CD4-positive, alpha-beta memory T cell (primary cell): ENCODE results near the gene MEGF11. TPM values are rescaled to one million over a fixed set of nuclear protein-coding genes. Genes with fewer than 3 reads are reported as not detected.

ENCODE experiments used
- CTCF ChIA-PET: fragments of 350-600 bp; sonication (Branson Sonifier 250); formaldehyde crosslinking; loops from one replicate; lab custom pipeline; 2021; ENCODE audit warnings: inconsistent platforms; ENCODE audit not compliant: partially characterized antibody; lab: Charles Lee
- POLR2A ChIA-PET: fragments of 350-600 bp; sonication (Branson Sonifier 250); formaldehyde crosslinking; loops from one replicate; lab custom pipeline; 2021; ENCODE audit not compliant: partially characterized antibody; lab: Charles Lee
- DNase-seq, 5 donors: peaks; one replicate each; pipeline versions ENCODE4 v3.0.0 to v3.0.0-alpha.2; 2020 to 2022; ENCODE audit warnings: mixed read lengths in 1 of 5
- H3K27ac ChIP-seq: one replicate; pipeline ENCODE4 v1.7.0; 2013; ENCODE audit warnings: low read depth, low read length
- H3K27me3 ChIP-seq: 2 replicates; pipeline ENCODE4 v1.7.0; 2013; ENCODE audit warnings: mild to moderate bottlenecking, low read length, moderate library complexity; ENCODE audit not compliant: insufficient read depth
- H3K36me3 ChIP-seq: 2 replicates; pipeline ENCODE4 v1.7.0; 2013; ENCODE audit warnings: mild to moderate bottlenecking, low read length, moderate library complexity; ENCODE audit not compliant: insufficient read depth
- H3K4me1 ChIP-seq: 2 replicates; pipeline ENCODE4 v1.7.0; 2013; ENCODE audit warnings: mild to moderate bottlenecking, low read length, moderate library complexity; ENCODE audit not compliant: insufficient read depth
- H3K4me3 ChIP-seq, 2 donors: one replicate each; pipeline ENCODE4 v1.7.0; 2013; ENCODE audit warnings: low read length in 2 of 2, mild to moderate bottlenecking in 1 of 2
- H3K9me3 ChIP-seq, 2 donors: one replicate each; pipeline ENCODE4 v1.7.0; 2013; ENCODE audit warnings: low read length in 2 of 2, control low read depth in 1 of 2; ENCODE audit not compliant: control insufficient read depth in 1 of 2
- H3K27ac Mint-ChIP-seq, 7 donors: one replicate each; pipeline ENCODE4 v1.8.0; 2020 to 2021; ENCODE audit warnings: mixed read lengths in 7 of 7, mild to moderate bottlenecking in 6 of 7, inconsistent platforms in 3 of 7, moderate library complexity in 3 of 7
- H3K27me3 Mint-ChIP-seq, 2 donors: one replicate each; pipeline ENCODE4 v1.8.0; 2020 to 2021; ENCODE audit warnings: mixed read lengths in 2 of 2
- H3K36me3 Mint-ChIP-seq, 2 donors: one replicate each; pipeline ENCODE4 v1.8.0; 2020 to 2021; ENCODE audit warnings: mixed read lengths in 2 of 2, inconsistent platforms in 1 of 2, mild to moderate bottlenecking in 1 of 2
- H3K4me1 Mint-ChIP-seq, 4 donors: one replicate each; pipeline ENCODE4 v1.8.0; 2020 to 2021; ENCODE audit warnings: mixed read lengths in 4 of 4, mild to moderate bottlenecking in 1 of 4
- H3K4me3 Mint-ChIP-seq, 8 donors: one replicate each; pipeline ENCODE4 v1.8.0; 2020 to 2021; ENCODE audit warnings: mixed read lengths in 8 of 8, mild to moderate bottlenecking in 7 of 8, moderate library complexity in 6 of 8, inconsistent platforms in 3 of 8
- H3K9me3 Mint-ChIP-seq, 8 donors: one replicate each; pipeline ENCODE4 v1.8.0; 2020 to 2021; ENCODE audit warnings: mixed read lengths in 8 of 8, mild to moderate bottlenecking in 5 of 8, inconsistent platforms in 3 of 8, moderate library complexity in 1 of 8
- intact Hi-C: fragments of 100-400 bp; cut with micrococcal nuclease; formaldehyde crosslinking; loops from one replicate; pipeline ENCODE4 v1.15.1; 2023
- polyA plus RNA-seq, 2 donors: library from polyadenylated mRNA; unstranded; fragments of 300-500 nt; fragmentation: Illumina TruSeq; gene quantifications; one replicate each; pipeline ENCODE4 v1.2.3, GENCODE V29; 2021
- total RNA-seq, 2 experiments: library from RNA; stranded (reverse); gene quantifications; one replicate each; pipeline ENCODE4 v1.2.3, GENCODE V29; 2021

MEGF11 gene
- total and polyA plus RNA-seq, 4 experiments from 2014 or later, result 0.69 TPM; not detected in 3

- CTCF ChIA-PET, result no interaction called here
Observed at GRCh38 chr15:65954289-65954741, 299.2 kb downstream of the MEGF11 start.

GRCh38 chr15:65953622-65954021, 299.9 kb downstream of the MEGF11 start:
- intact Hi-C loops, result no loop called here
- ChIA-PET CTCF (no interaction called here), POLR2A (no interaction called here)
- H3K4me1 ChIP-seq, result no peaks in the 10 kb centered on the region
- no peaks in the 10 kb centered on the region for H3K27me3 ChIP-seq
- DNase-seq, result peak in 1 of 5 donors; percentile 37
- no peaks in the 10 kb centered on the region for H3K36me3 Mint-ChIP-seq
- H3K9me3 ChIP-seq, result no peaks in the 10 kb centered on the region
- H3K4me1 Mint-ChIP-seq, result no peaks in the 10 kb centered on the region
- H3K4me3 Mint-ChIP-seq, result no peak overlapping the region
- no peaks in the 10 kb centered on the region for H3K9me3 Mint-ChIP-seq
- H3K27ac ChIP-seq, result no peak overlapping the region
- H3K4me3 ChIP-seq, result no peak overlapping the region
- H3K27ac Mint-ChIP-seq, result no peak overlapping the region
- no peaks in the 10 kb centered on the region for H3K36me3 ChIP-seq
- H3K27me3 Mint-ChIP-seq, result peaks cover 0 to 7% of the 10 kb centered on the region in 2 donors

More at GRCh38 chr15:65954289-65954741, 299.2 kb downstream of the MEGF11 start:
- H3K4me1 ChIP-seq, result no peaks in the 10 kb centered on the region
- DNase-seq, result no peak
- intact Hi-C loops, result no loop called here
- no peaks in the 10 kb centered on the region for H3K27me3 ChIP-seq
- no peak overlapping the region for H3K27ac ChIP-seq
- no peak overlapping the region for H3K4me3 ChIP-seq
- H3K27ac Mint-ChIP-seq, result no peak overlapping the region
- H3K27me3 Mint-ChIP-seq, result peaks cover 0 to 7% of the 10 kb centered on the region in 2 donors
- no peaks in the 10 kb centered on the region for H3K4me1 Mint-ChIP-seq
- POLR2A ChIA-PET, result no interaction called here
- H3K36me3 ChIP-seq, result no peaks in the 10 kb centered on the region
- no peaks in the 10 kb centered on the region for H3K9me3 ChIP-seq
- H3K36me3 Mint-ChIP-seq, result no peaks in the 10 kb centered on the region
- no peak overlapping the region for H3K4me3 Mint-ChIP-seq
- no peaks in the 10 kb centered on the region for H3K9me3 Mint-ChIP-seq

- Mint-ChIP-seq H3K9me3 (no peaks in the 10 kb centered on the region), H3K36me3 (no peaks in the 10 kb centered on the region), H3K27me3 (peaks cover 0 to 7% of the 10 kb centered on the region in 2 donors), H3K4me3 (no peak overlapping the region), H3K4me1 (no peaks in the 10 kb centered on the region), H3K27ac (no peak overlapping the region)
- Histone ChIP-seq H3K9me3 (no peaks in the 10 kb centered on the region), H3K27me3 (no peaks in the 10 kb centered on the region), H3K4me3 (no peak overlapping the region), H3K27ac (no peak overlapping the region), H3K36me3 (no peaks in the 10 kb centered on the region), H3K4me1 (no peaks in the 10 kb centered on the region)
- ChIA-PET POLR2A (no interaction called here), CTCF (no interaction called here)
- DNase-seq, result no peak
- intact Hi-C loops, result no loop called here
Observed at GRCh38 chr15:65952391-65953053, 301.0 kb downstream of the MEGF11 start.

- no peak overlapping the region for H3K27ac Mint-ChIP-seq
- peak overlapping the region in 1 of 8 donors; percentile 1 for H3K4me3 Mint-ChIP-seq
- Histone ChIP-seq H3K27me3 (no peaks in the 10 kb centered on the region), H3K27ac (no peak overlapping the region), H3K36me3 (no peaks in the 10 kb centered on the region), H3K9me3 (no peaks in the 10 kb centered on the region), H3K4me3 (no peak overlapping the region), H3K4me1 (no peaks in the 10 kb centered on the region)
- no peaks in the 10 kb centered on the region for H3K4me1 Mint-ChIP-seq
- DNase-seq, result no peak
- peaks cover 0 to 7% of the 10 kb centered on the region in 2 donors for H3K27me3 Mint-ChIP-seq
- POLR2A ChIA-PET, result interaction anchor here (0.6 kb wide), 1 partner anchor 8 kb away, joined by 3 read pairs; no protein-coding TSS in a partner anchor
- no peaks in the 10 kb centered on the region for H3K36me3 Mint-ChIP-seq
- intact Hi-C loops, result no loop called here
- H3K9me3 Mint-ChIP-seq, result no peaks in the 10 kb centered on the region
- CTCF ChIA-PET, result no interaction called here
Observed at GRCh38 chr15:65951007-65951406, 302.5 kb downstream of the MEGF11 start.

GRCh38 chr15:65949491-65949890, 304.1 kb downstream of the MEGF11 start:
- no peaks in the 10 kb centered on the region for H3K9me3 Mint-ChIP-seq

GRCh38 chr15:65949011-65949410, 304.5 kb downstream of the MEGF11 start:
- H3K4me3 ChIP-seq, result no peak overlapping the region
- H3K27ac Mint-ChIP-seq, result no peak overlapping the region
- H3K9me3 ChIP-seq, result no peaks in the 10 kb centered on the region
- H3K27me3 ChIP-seq, result no peaks in the 10 kb centered on the region
- H3K4me1 Mint-ChIP-seq, result no peaks in the 10 kb centered on the region
- ChIA-PET POLR2A (no interaction called here), CTCF (interaction anchor here (1.1 kb wide), 1 partner anchor 9 kb away, joined by 3 read pairs; no protein-coding TSS in a partner anchor)
- intact Hi-C loops, result no loop called here
- no peak overlapping the region for H3K27ac ChIP-seq
- H3K4me1 ChIP-seq, result no peaks in the 10 kb centered on the region
- H3K27me3 Mint-ChIP-seq, result peaks cover 0 to 10% of the 10 kb centered on the region in 2 donors
- no peaks in the 10 kb centered on the region for H3K36me3 Mint-ChIP-seq
- H3K4me3 Mint-ChIP-seq, result no peak overlapping the region
- no peaks in the 10 kb centered on the region for H3K36me3 ChIP-seq
- no peak for DNase-seq
- H3K9me3 Mint-ChIP-seq, result no peaks in the 10 kb centered on the region

More at GRCh38 chr15:65949491-65949890, 304.1 kb downstream of the MEGF11 start:
- no peak overlapping the region for H3K27ac ChIP-seq
- no peaks in the 10 kb centered on the region for H3K36me3 Mint-ChIP-seq
- H3K27me3 Mint-ChIP-seq, result peaks cover 0 to 7% of the 10 kb centered on the region in 2 donors
- no peaks in the 10 kb centered on the region for H3K27me3 ChIP-seq
- DNase-seq, result no peak
- intact Hi-C loops, result no loop called here
- CTCF ChIA-PET, result interaction anchor here (1.1 kb wide), 1 partner anchor 8 kb away, joined by 3 read pairs; no protein-coding TSS in a partner anchor
- H3K36me3 ChIP-seq, result no peaks in the 10 kb centered on the region
- no peak overlapping the region for H3K27ac Mint-ChIP-seq
- H3K4me1 Mint-ChIP-seq, result no peaks in the 10 kb centered on the region
- H3K4me3 Mint-ChIP-seq, result no peak overlapping the region
- no peaks in the 10 kb centered on the region for H3K9me3 ChIP-seq
- POLR2A ChIA-PET, result no interaction called here
- H3K4me1 ChIP-seq, result no peaks in the 10 kb centered on the region
- no peak overlapping the region for H3K4me3 ChIP-seq

GRCh38 chr15:65948383-65948782, 305.2 kb downstream of the MEGF11 start:
- Mint-ChIP-seq H3K4me3 (no peak overlapping the region), H3K4me1 (no peaks in the 10 kb centered on the region), H3K9me3 (no peaks in the 10 kb centered on the region), H3K36me3 (no peaks in the 10 kb centered on the region), H3K27ac (peak overlapping the region in 1 of 7 donors; percentile 53), H3K27me3 (peaks cover 0 to 14% of the 10 kb centered on the region in 2 donors)
- ChIA-PET CTCF (interaction anchor here (1.1 kb wide), 1 partner anchor 9 kb away, joined by 3 read pairs; no protein-coding TSS in a partner anchor), POLR2A (no interaction called here)
- no peaks in the 10 kb centered on the region for H3K27me3 ChIP-seq
- no peak for DNase-seq
- intact Hi-C loops, result no loop called here
- H3K4me3 ChIP-seq, result no peak overlapping the region
- H3K36me3 ChIP-seq, result no peaks in the 10 kb centered on the region
- H3K9me3 ChIP-seq, result no peaks in the 10 kb centered on the region
- H3K27ac ChIP-seq, result no peak overlapping the region
- H3K4me1 ChIP-seq, result no peaks in the 10 kb centered on the region
